ELF-1 (cell line): ENCODE data around the gene CDA.
"Not testable (repeated sequence)": the region's sequence is repeated elsewhere in the genome, so short reads cannot be mapped to it uniquely, and the experiment has no call there.

Experiments used
- DNase-seq: peaks from one replicate; pipeline ENCODE4 v3.0.0-alpha.2; 2016; ENCODE audit warnings: low read depth, low spot score

Gene CDA

GRCh38 chr1:20586953-20587660, 1.8 kb upstream of the CDA start:
- DNase-seq, result no peak

GRCh38 chr1:20587661-20588053, 1.2 kb upstream of the CDA start:
- DNase-seq, result no peak

- peak; percentile 64 for DNase-seq
Observed at GRCh38 chr1:20589331-20590278, 708 bp downstream of the CDA start.

GRCh38 chr1:20590306-20590777, 1.4 kb downstream of the CDA start:
- no peak for DNase-seq

- no peak for DNase-seq
Observed at GRCh38 chr1:20593756-20594155, 4.9 kb downstream of the CDA start.

- no peak for DNase-seq
Observed at GRCh38 chr1:20594746-20595145, 5.8 kb downstream of the CDA start.

- DNase-seq, result no peak
Observed at GRCh38 chr1:20596106-20596505, 7.2 kb downstream of the CDA start.

GRCh38 chr1:20597650-20598049, 8.8 kb downstream of the CDA start:
- no peak for DNase-seq

- DNase-seq, result no peak
Observed at GRCh38 chr1:20600156-20600555, 11.3 kb downstream of the CDA start.

GRCh38 chr1:20601129-20601825, 12.4 kb downstream of the CDA start:
- no peak for DNase-seq

- no peak for DNase-seq
Observed at GRCh38 chr1:20602851-20603450, 14.1 kb downstream of the CDA start.

GRCh38 chr1:20603504-20604464, 14.9 kb downstream of the CDA start:
- DNase-seq, result no peak

GRCh38 chr1:20604678-20605077, 15.8 kb downstream of the CDA start:
- DNase-seq, result no peak

- DNase-seq, result not testable (repeated sequence)
Observed at GRCh38 chr1:20606801-20607570, 18.1 kb downstream of the CDA start.

- peak; percentile 32 for DNase-seq
Observed at GRCh38 chr1:20609541-20609940, 20.6 kb downstream of the CDA start.

GRCh38 chr1:20610970-20611369, 22.1 kb downstream of the CDA start:
- DNase-seq, result no peak

GRCh38 chr1:20611652-20612051, 22.8 kb downstream of the CDA start:
- DNase-seq, result no peak

- DNase-seq, result peak; percentile 73
Observed at GRCh38 chr1:20612221-20612746, 23.4 kb downstream of the CDA start.

- DNase-seq, result no peak
Observed at GRCh38 chr1:20614131-20614579, 25.3 kb downstream of the CDA start.
